Ovary (tissue), 9 donors: Measurements from ENCODE around the gene SRGAP2. TPM values are rescaled to one million over a fixed set of nuclear protein-coding genes. Genes with fewer than 3 reads are reported as not detected.
"Not testable (repeated sequence)": the region's sequence is repeated elsewhere in the genome, so short reads cannot be mapped to it uniquely, and the experiment has no call there.

ENCODE experiments used
- DNase-seq, 5 donors: peaks; one replicate each; pipeline ENCODE4 v3.0.0-alpha.2; 2019 to 2020
- H3K27ac ChIP-seq, 2 donors: fragments of 200-600 bp; one replicate each; pipeline versions ENCODE4 v1.5.1 to v1.8.0; 2019 to 2022
- H3K27me3 ChIP-seq: fragments of 200-600 bp; one replicate; pipeline ENCODE4 v1.8.0; 2022
- H3K36me3 ChIP-seq: fragments of 200-600 bp; sonication (generic); one replicate; pipeline ENCODE4 v1.5.1; 2019
- H3K4me1 ChIP-seq: one replicate; pipeline ENCODE4 v1.8.1; 2013; ENCODE audit warnings: mild to moderate bottlenecking, moderate library complexity; ENCODE audit not compliant: insufficient read depth
- H3K4me3 ChIP-seq: fragments of 200-600 bp; sonication (generic); one replicate; pipeline ENCODE4 v1.5.1; 2017
- H3K9me3 ChIP-seq, 2 donors: fragments of 200-600 bp in 1 of 2; sonication (generic) in 1 of 2; one replicate each; pipeline versions ENCODE4 v1.5.1 to v1.8.1; 2013 to 2019; ENCODE audit warnings: mild to moderate bottlenecking in 1 of 2, moderate library complexity in 1 of 2
- WGBS, 3 donors: extraction: QIAGEN DNeasy Blood & Tissue Kit in 1 of 3; methylation state at CpG; one replicate each; pipeline versions ENCODE4 v1.1.5 to v1.1.7; 2013 to 2017; 5-methylcytosine and 5-hydroxymethylcytosine counted together
- intact Hi-C, 4 donors: fragments of 100-400 bp; cut with DNase I; formaldehyde crosslinking; loops; one replicate each; pipeline versions ENCODE4 v1.11.0 to v1.15.1; 2022 to 2023
- polyA plus RNA-seq, 2 donors: library from polyadenylated mRNA; stranded (reverse); fragments of 200-250 nt in 1 of 2; fragments of 350-450 nt in 1 of 2; fragmentation: Illumina TruSeq in 1 of 2; extraction: RNeasy Lipid Tissue Mini Kit (QIAGEN cat#74804) in 1 of 2; gene quantifications; one replicate each; pipeline ENCODE4 v1.2.3, GENCODE V29; 2013 to 2014
- total RNA-seq, 7 donors: library from RNA; depleted of rRNA in 2 of 7; stranded (reverse); fragments of >200 nt in 2 of 7; fragmentation: NEBNext Ultra II Directional in 3 of 7; extraction: Animal tissue kit (Norgen Biotek cat#: 25700) in 3 of 7; gene quantifications; one replicate each; pipeline versions ENCODE4 v1.1.0 to v1.2.4, GENCODE V29; 2016 to 2023
- donor health status: DM: no; HTN: no; CAD: no; lungs with moderate emphysema.
- donor health status: DM: no; HTN: no; CAD: no.
- donor health status: Bipolar disorder and iron deficiency.
- donor health status: DM: yes; HTN: yes; CAD: no.
- donor health status: DM: no; HTN: no; CAD: no.
- donor health status: DM: yes; HTN: yes; CAD: no.

SRGAP2 gene
- total and polyA plus RNA-seq, 9 donors, result 22.9 to 67.6 (median 51.8) TPM

GRCh38 chr1:206232970-206233645 lies 29.8 kb downstream of the SRGAP2 start:
- H3K4me3 ChIP-seq, H3K9me3 ChIP-seq, DNase-seq, H3K4me1 ChIP-seq, H3K27ac ChIP-seq, intact Hi-C loops, H3K36me3 ChIP-seq, H3K27me3 ChIP-seq: not testable (repeated sequence)
- WGBS, 3 donors, result 57 to 80% (median 67%) methylated on average over 2 to 3 of the region's 5 CpGs

GRCh38 chr1:206234189-206234916 lies 31.0 kb downstream of the SRGAP2 start:
- DNase-seq, H3K9me3 ChIP-seq, H3K4me1 ChIP-seq, intact Hi-C loops, H3K4me3 ChIP-seq, H3K27ac ChIP-seq, H3K36me3 ChIP-seq, H3K27me3 ChIP-seq: not testable (repeated sequence)
- 93 to 100% (median 96%) methylated on average over 3 of the region's 3 CpGs for WGBS, 3 donors

- WGBS, 3 donors, result 100% methylated on average over 1 of the region's 2 CpGs; no CpG with 5 or more reads in 2 of the 3 donors
- H3K36me3 ChIP-seq, intact Hi-C loops, H3K27me3 ChIP-seq, H3K9me3 ChIP-seq, H3K4me3 ChIP-seq, DNase-seq, H3K27ac ChIP-seq, H3K4me1 ChIP-seq: not testable (repeated sequence)
These were observed 31.8 kb downstream of the SRGAP2 start for GRCh38 chr1:206235190-206235589.

- H3K9me3 ChIP-seq, H3K4me3 ChIP-seq, H3K36me3 ChIP-seq, intact Hi-C loops, H3K27ac ChIP-seq, H3K4me1 ChIP-seq, H3K27me3 ChIP-seq, DNase-seq: not testable (repeated sequence)
- WGBS, 3 donors, result 93 to 100% (median 93%) methylated on average over 4 of the region's 4 CpGs
These were observed 36.9 kb downstream of the SRGAP2 start for GRCh38 chr1:206240288-206240687.

- 67 to 71% (median 69%) methylated on average over 1 to 3 of the region's 3 CpGs for WGBS, 3 donors
- H3K9me3 ChIP-seq, H3K36me3 ChIP-seq, H3K27me3 ChIP-seq, H3K4me1 ChIP-seq, intact Hi-C loops, DNase-seq, H3K27ac ChIP-seq, H3K4me3 ChIP-seq: not testable (repeated sequence)
These were observed 40.0 kb downstream of the SRGAP2 start for GRCh38 chr1:206243335-206243734.

GRCh38 chr1:206245479-206245878 lies 42.1 kb downstream of the SRGAP2 start:
- H3K27me3 ChIP-seq, H3K27ac ChIP-seq, H3K9me3 ChIP-seq, intact Hi-C loops, H3K4me1 ChIP-seq, H3K4me3 ChIP-seq, DNase-seq, H3K36me3 ChIP-seq: not testable (repeated sequence)
- WGBS, 3 donors, result 72 to 88% (median 83%) methylated on average over 1 of the region's 3 CpGs

GRCh38 chr1:206246129-206246886 lies 43.0 kb downstream of the SRGAP2 start:
- H3K27me3 ChIP-seq, DNase-seq, H3K36me3 ChIP-seq, H3K4me3 ChIP-seq, H3K27ac ChIP-seq, H3K4me1 ChIP-seq, H3K9me3 ChIP-seq, intact Hi-C loops: not testable (repeated sequence)
- WGBS, 3 donors, result no CpG with 5 or more reads among the region's 10 CpGs

GRCh38 chr1:206250953-206251681 lies 47.8 kb downstream of the SRGAP2 start:
- H3K27me3 ChIP-seq, H3K36me3 ChIP-seq, H3K4me3 ChIP-seq, H3K27ac ChIP-seq, intact Hi-C loops, H3K4me1 ChIP-seq, H3K9me3 ChIP-seq, DNase-seq: not testable (repeated sequence)
- WGBS, 3 donors, result 57 to 83% (median 79%) methylated on average over 1 to 2 of the region's 3 CpGs

- H3K27me3 ChIP-seq, H3K9me3 ChIP-seq, H3K4me1 ChIP-seq, DNase-seq, intact Hi-C loops, H3K27ac ChIP-seq, H3K36me3 ChIP-seq, H3K4me3 ChIP-seq: not testable (repeated sequence)
- WGBS, 3 donors, result 9 to 36% methylated on average over 4 to 7 of the region's 8 CpGs; no CpG with 5 or more reads in 1 of the 3 donors
These were observed 49.5 kb downstream of the SRGAP2 start for GRCh38 chr1:206252680-206253335.
